ENCODE measurements around the gene MS4A18.
A peak's percentile ranks its signal among the peaks of the same experiment; 100 is the strongest.

The MS4A18 gene

DNA sequence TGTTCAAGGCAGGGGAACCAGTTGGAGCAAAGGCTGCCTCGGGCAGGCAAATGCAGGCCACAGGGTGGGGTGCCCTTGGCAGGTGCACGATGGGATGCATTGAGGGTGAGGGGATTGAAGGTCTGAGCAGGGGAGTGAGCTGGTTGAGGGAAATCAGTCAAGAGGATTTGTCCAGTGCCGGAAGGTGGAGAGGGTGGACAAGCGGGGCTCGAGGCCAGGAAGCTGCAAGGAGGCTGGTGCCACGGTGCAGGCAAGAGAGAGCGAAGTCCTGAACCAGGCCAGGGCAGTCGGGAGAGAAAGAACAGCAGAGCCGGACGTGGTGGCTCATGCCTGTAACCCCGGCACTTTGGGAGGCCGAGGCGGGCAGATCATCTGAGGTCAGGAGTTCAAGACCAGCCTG, 50.2 kb downstream of the MS4A18 start:
- no peak overlapping the region for H3K27ac ChIP-seq
- TF ChIP-seq CTCF (conservative IDR thresholded peaks at IDR 0.05) (no peak), ZFX (IDR thresholded peaks at IDR 0.05) (no peak)

DNA sequence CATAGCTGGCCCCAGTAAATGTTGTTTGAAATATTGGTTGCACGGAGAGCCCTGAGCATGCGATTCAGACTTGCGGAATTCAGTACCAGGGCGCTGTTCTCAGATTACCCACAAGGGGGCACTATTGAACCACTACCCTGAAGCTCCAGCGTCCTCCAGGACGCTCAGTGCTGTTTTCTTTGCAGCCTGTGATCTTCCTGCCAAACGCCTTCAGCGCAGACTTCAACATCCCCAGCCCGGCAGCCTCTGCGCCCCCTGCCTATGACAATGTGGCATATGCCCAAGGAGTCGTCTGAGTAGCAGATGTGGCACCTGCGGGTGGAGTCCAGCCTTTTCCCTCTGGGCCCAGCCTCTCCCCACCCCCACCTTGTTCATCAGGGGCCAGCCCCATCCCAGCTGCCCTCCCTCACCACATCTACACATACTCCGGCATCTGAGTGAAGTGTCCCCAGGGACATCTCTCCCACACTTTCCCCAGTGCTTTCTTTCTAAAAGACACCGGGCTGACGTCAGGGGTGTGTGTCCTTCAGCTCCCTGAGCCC, 51.0 kb downstream of the MS4A18 start:
- H3K27ac ChIP-seq: no peak overlapping the region
- peak; percentile 96 for TF ChIP-seq CTCF (conservative IDR thresholded peaks at IDR 0.05)
- no peak for TF ChIP-seq ZFX (IDR thresholded peaks at IDR 0.05)

DNA sequence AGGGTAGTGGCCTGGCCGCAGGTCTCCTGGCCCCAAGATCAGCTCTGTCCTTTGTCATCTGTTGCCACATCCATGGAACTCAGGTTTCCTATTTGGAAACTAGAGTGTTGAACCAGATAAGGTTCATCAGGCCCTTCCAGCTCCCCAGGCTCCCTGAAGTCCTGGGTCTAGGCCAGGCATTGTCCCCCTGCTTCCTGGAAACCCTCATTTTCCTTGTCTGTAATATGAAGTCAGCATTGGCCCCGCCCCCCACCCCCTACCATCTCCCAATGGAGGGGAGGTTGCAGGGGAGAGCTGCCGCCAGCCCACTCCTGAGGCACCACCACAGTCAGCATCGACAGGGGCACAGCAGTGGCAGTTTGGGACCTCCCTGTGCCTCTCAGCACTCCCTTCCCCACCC, 51.6 kb downstream of the MS4A18 start:
- no peak overlapping the region for H3K27ac ChIP-seq
- TF ChIP-seq ZFX (IDR thresholded peaks at IDR 0.05): no peak
- no peak for TF ChIP-seq CTCF (conservative IDR thresholded peaks at IDR 0.05)

GRCh38 chr11:60777106-60777505, 52.6 kb downstream of the MS4A18 start:
- TF ChIP-seq CTCF (conservative IDR thresholded peaks at IDR 0.05) (no peak), ZFX (IDR thresholded peaks at IDR 0.05) (no peak)
- no peak overlapping the region for H3K27ac ChIP-seq

- H3K27ac ChIP-seq: no peak overlapping the region
- TF ChIP-seq ZFX (IDR thresholded peaks at IDR 0.05) (no peak), CTCF (conservative IDR thresholded peaks at IDR 0.05) (no peak)
Measured at GRCh38 chr11:60777572-60777971, 53.1 kb downstream of the MS4A18 start.

- no peak overlapping the region for H3K27ac ChIP-seq
- TF ChIP-seq CTCF (conservative IDR thresholded peaks at IDR 0.05) (no peak), ZFX (IDR thresholded peaks at IDR 0.05) (no peak)
Measured at GRCh38 chr11:60780065-60780464, 55.5 kb downstream of the MS4A18 start.

DNA sequence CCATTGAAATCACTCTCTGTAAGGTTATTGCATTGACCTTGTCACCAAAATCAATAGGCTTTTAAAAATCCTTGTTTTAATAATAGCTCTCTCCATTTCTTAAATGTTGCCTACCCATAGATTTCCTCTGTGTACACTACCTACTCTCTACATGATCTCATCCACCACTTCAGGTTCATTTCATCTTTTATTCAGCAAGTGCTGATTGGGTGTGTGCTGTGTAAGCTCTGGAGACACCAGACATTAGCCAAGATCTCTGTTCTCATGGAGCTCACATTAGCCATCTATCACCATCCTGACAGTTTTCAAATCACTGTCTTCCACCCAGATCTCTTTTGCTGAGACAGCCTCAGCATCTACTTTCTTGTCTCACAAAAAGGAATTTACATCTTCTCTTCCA, 56.3 kb downstream of the MS4A18 start:
- TF ChIP-seq CTCF (conservative IDR thresholded peaks at IDR 0.05) (no peak), ZFX (IDR thresholded peaks at IDR 0.05) (no peak)

More for the DNA sequence above, 56.3 kb downstream of the MS4A18 start:
- no peak overlapping the region for H3K27ac ChIP-seq
